ENCODE data around the gene PCSK6.
"Not testable (repeated sequence)": the region's sequence is repeated elsewhere in the genome, so short reads cannot be mapped to it uniquely, and the experiment has no call there.

Gene PCSK6

GRCh38 chr15:101427606-101428487 lies 61.7 kb downstream of the PCSK6 start:
- DNase-seq: no peak

DNA sequence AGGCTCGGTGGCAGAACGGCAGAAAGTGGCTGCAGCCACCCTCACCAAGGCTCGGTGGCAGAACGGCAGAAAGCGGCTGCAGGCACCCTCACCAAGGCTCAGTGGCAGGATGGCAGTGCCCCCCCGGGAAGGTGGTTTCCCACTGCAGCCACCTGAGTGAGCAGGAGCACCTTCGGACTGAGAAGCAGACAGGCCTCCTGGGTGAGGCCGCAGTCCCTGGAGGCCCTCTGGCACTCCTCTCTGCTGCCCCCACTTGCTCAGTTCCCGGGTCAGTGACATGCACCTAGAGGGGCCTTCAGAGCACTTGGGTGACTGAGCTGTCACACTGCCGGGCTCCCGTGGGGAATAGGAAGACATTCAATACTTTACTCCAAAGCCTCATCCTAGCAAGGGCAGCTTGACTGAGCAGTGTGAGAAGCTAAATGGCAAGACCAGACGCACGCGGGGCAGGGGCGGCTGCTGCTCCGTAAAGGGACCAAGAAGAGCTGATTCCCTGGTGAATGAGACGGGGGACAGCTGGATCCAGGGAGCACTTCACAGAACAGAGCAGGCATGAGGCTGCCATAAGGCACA lies 62.7 kb downstream of the PCSK6 start:
- no peak for DNase-seq

GRCh38 chr15:101425787-101426365 lies 63.6 kb downstream of the PCSK6 start:
- DNase-seq: no peak

- no peak for DNase-seq
Measured at GRCh38 chr15:101424984-101425383, 64.5 kb downstream of the PCSK6 start.

DNA sequence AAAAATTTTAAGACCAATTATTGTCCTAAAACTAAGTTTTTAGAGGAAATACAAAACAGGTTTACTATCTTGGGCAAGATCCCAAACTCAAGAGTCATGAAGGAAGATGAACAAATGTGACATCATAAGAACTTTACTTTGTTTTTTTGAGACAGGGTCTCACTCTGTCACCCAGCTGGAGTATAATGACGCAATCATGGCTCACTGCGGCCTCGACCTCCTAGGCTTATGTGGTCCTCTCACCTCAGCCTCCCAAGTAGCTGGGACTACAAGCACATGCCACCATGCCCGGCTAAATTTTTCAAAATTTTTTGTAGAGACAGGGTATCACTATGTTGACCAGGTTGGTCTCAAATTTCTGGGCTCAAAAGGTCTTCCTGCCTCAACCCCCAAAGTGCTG lies 69.3 kb downstream of the PCSK6 start:
- no peak for DNase-seq

DNA sequence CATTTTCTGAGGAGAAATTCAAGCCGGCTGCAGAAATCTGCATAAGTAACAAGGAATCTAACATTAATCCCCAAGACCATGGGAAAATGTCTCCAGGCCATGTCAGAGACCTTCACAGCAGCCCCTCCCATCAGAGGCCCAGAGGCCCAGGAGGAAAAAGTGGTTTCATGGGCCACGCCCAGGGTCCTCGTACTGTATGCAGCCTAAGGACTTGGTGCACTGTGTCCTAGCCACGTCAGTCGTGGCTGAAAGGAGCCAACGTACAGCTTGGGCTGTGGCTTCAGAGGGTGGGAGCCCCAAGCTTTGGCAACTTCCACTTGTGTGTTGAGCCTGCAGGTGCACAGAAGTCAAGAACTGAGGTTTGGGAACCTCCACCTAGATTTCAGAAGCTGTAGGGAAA lies 73.0 kb downstream of the PCSK6 start:
- DNase-seq: not testable (repeated sequence)

GRCh38 chr15:101413239-101413638 lies 76.3 kb downstream of the PCSK6 start:
- no peak for DNase-seq

DNA sequence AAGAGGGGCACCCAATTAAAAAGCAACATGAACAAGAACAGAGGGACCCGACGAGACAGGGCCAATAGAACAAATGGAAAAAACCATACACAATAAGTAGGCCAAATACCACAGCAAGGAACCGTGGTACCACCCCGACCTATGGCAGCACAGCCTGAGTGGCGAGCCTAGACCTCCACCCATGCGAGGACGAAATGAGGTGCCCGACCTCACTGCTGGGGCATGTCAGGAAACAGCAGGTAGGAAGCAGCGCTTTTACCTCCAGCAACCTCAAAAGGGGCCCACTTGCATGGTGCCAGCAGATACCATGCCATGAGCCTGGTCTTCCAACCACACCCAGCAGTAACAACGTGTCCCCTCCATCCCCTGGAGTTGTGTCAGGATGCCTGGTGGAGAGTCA lies 77.9 kb downstream of the PCSK6 start:
- DNase-seq: no peak

GRCh38 chr15:101411085-101411484 lies 78.4 kb downstream of the PCSK6 start:
- no peak for DNase-seq

GRCh38 chr15:101410612-101411011 lies 78.9 kb downstream of the PCSK6 start:
- DNase-seq: no peak

- DNase-seq: no peak
Measured at GRCh38 chr15:101409621-101410020, 79.9 kb downstream of the PCSK6 start.

GRCh38 chr15:101407966-101408775 lies 81.3 kb downstream of the PCSK6 start:
- DNase-seq: no peak

DNA sequence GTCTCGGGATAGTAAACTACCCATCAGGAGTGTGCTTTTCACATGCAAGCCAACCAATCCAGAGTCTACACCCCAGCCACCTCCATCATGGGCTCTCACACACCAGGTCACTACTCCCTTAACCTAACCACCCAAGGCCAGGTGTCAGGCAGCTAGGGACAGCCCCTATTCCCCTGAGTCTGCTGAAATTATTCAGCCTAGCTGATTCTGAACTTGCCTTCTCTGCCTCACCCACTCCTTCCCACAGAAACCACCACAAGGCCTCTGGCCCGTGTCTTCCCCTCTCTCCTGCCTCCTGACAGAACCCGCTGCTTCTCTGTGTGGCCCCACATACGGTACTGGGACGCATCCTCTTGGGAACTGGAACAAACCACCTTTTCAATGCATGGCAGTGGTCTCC lies 82.1 kb downstream of the PCSK6 start:
- no peak for DNase-seq

- DNase-seq: no peak
Measured at GRCh38 chr15:101406526-101407195, 82.8 kb downstream of the PCSK6 start.

GRCh38 chr15:101406036-101406435 lies 83.5 kb downstream of the PCSK6 start:
- no peak for DNase-seq

DNA sequence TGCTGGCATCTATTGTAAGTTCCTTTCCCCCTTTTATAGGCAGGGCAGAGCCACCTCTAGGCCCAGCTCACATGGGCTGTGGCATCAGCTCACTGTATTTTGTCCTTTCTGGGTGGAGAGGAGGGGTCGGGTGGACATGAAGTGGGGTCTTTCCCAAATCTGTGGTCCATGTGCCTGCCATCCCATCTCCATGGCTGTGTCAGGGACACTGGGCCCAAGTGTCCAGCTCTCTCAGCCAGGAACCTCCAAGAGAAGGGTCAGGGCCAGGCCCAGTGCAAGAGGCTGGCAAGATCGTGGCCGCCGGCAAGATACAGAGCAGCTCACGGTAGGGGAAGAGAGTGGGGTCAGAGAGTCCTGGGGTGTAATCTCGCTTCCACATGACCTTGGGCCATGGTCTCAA lies 85.3 kb downstream of the PCSK6 start:
- no peak for DNase-seq

GRCh38 chr15:101402883-101403282 lies 86.6 kb downstream of the PCSK6 start:
- DNase-seq: not testable (repeated sequence)

DNA sequence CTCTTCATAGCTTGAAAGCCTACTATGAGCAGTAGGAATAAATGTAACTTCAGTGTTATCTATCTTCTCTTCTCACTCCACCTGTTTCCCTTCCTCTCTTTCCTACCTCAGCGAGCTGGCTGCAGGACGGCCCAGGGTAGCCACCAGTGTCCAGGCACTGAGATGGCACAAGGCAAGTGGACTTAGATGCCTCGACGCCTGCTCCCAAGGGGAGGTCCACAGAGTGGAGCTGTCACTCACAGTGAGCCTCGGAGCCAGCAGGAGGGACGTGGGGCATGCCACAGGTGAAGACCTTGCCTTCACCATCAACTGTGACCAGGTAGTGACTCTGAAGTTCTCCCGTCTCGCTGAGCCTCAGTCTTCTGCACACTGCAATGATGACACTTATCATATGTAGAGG lies 88.2 kb downstream of the PCSK6 start:
- DNase-seq: no peak

DNA sequence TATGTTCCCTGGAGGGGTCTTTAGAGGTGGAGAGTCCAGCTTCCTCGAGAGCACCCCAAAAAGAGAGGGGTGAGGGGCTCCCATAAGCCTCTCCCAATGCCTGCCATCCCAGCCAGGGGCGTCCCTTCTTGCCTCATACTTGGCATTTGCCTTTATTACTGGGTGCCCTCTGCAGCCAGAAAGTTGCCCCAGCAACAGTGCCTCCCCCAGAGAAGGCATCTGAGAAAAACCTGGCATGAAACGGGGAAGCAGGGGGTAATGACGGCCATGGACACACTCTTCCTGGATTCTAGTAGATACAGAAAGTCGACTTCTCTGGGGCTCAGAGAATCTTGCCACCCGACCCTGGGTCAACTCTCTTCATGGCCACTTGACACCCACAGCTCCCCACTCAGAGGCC lies 90.1 kb downstream of the PCSK6 start:
- DNase-seq: no peak

DNA sequence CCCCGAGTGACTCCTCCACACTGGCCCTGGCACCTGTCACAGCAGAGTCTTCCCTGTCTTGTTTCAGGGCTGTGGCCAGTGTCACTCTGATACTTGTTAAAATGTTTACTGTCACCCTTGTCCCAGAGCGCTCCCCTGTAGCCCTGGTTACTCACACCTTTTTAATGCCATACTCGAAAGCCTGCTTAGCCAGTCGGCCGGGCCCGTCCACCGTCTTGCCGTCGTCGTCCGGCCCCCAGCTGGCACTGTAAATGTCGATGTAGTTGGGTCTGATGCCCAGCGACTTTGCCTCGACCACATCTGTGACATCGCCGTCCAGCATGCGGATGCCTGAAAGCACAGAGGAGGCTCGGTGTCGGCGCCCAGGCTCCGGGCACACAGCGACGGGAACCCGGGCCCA lies 91.3 kb downstream of the PCSK6 start:
- no peak for DNase-seq

DNA sequence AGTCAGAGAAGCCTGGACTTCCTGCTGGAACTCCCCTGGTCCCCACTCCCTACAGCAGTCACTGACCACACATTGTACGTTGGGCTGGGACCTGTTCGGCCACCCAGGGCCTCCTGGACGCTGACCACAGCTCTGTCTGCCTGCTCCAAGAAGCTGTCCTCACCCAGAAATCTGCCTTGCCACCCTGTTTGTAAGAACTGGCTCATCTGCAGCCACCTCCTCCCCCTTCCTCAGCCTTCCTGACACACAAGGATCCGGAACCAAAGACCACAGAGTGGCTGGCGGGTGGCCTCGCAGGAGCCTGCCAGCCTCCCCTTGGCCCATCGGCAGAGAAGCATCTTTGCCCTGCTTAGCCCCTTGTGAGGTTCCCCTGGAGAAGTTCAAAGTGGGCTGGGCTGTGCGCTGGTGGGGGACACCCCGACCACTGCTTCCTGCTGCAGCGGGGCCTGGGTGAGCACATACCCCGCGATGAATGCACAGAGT lies 91.9 kb downstream of the PCSK6 start:
- DNase-seq: no peak

DNA sequence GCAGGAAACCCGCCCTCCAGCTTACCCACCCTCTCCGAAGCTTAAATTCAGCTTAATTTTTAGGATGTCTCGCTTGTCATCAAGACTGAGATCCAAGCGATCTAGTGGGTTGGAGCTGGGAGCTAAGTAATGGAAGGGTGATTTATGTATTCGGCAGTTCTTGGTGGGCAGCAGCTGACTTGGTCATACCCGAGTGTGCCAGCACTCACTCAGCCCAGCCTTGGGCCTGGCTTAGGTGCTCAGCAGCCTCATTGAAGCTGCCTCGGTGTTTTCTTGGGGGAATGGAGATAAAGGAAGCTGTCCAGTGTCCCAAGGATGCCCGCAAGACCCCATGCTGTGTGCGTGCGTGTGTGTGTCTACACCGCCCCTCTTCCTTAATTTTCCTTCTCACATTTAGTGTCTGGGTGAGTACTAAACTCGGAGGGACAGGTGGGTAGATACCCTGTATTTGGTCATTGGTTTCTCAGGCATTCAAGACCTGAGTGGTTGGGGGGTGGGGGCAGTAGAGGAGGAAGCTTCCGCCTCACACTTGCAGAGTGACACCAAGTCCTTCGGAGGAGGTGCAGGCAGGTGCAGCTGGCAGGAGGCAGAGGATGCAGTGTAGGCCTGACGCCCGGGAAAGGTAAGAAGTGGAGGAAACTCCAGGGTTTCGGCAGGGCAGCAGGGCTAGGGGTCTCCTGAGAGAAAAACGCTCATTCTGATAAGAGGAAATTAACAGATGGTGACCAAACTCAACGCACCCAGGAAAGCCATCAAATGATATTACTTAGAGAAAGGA lies 92.8 kb downstream of the PCSK6 start:
- DNase-seq: no peak
